COLO829 (cell line): ENCODE measurements around the gene ITGB5.
A peak's percentile ranks its signal among the peaks of the same experiment; 100 is the strongest.

ENCODE experiments used
- DNase-seq: peaks from one replicate; pipeline ENCODE4 v3.0.0; 2012; ENCODE audit warnings: low spot score

Gene ITGB5

GRCh38 chr3:124887177-124887931 is at the start of gene ITGB5:
Gene ITGB5 (minus strand): TSS chr3:124887365. CDS start chr3:124887000, 365 bp downstream.
- no peak for DNase-seq

- no peak for DNase-seq
Observed at GRCh38 chr3:124935794-124936542, 48.8 kb upstream of the ITGB5 start.

GRCh38 chr3:124935264-124935663 is 48.1 kb upstream of the ITGB5 start:
- no peak for DNase-seq

- no peak for DNase-seq
Observed at GRCh38 chr3:124934577-124934976, 47.4 kb upstream of the ITGB5 start, which contains the start of gene MUC13. Gene MUC13 (minus strand): TSS chr3:124934751. CDS start chr3:124934712, 39 bp downstream.

GRCh38 chr3:124928333-124929202 is 41.4 kb upstream of the ITGB5 start:
- peak; percentile 57 for DNase-seq

- no peak for DNase-seq
Observed at GRCh38 chr3:124927574-124928045, 40.4 kb upstream of the ITGB5 start.

- no peak for DNase-seq
Observed at GRCh38 chr3:124926426-124927101, 39.4 kb upstream of the ITGB5 start.

- DNase-seq: no peak
Observed at GRCh38 chr3:124924741-124925140, 37.6 kb upstream of the ITGB5 start.

GRCh38 chr3:124923833-124924232 is 36.7 kb upstream of the ITGB5 start:
- DNase-seq: no peak

GRCh38 chr3:124920718-124921117 is 33.6 kb upstream of the ITGB5 start:
- no peak for DNase-seq

- DNase-seq: peak; percentile 60
Observed at GRCh38 chr3:124919756-124920155, 32.6 kb upstream of the ITGB5 start.

- no peak for DNase-seq
Observed at GRCh38 chr3:124918524-124918923, 31.4 kb upstream of the ITGB5 start.

GRCh38 chr3:124916837-124917409 is 29.8 kb upstream of the ITGB5 start:
- DNase-seq: no peak

- no peak for DNase-seq
Observed at GRCh38 chr3:124915254-124915653, 28.1 kb upstream of the ITGB5 start.

GRCh38 chr3:124907957-124908356 is 20.8 kb upstream of the ITGB5 start:
- DNase-seq: no peak

GRCh38 chr3:124904835-124905492 is 17.8 kb upstream of the ITGB5 start:
- DNase-seq: no peak

- DNase-seq: no peak
Observed at GRCh38 chr3:124903896-124904834, 17.0 kb upstream of the ITGB5 start.

- DNase-seq: no peak
Observed at GRCh38 chr3:124896824-124897526, 9.8 kb upstream of the ITGB5 start.

GRCh38 chr3:124895756-124896155 is 8.6 kb upstream of the ITGB5 start:
- no peak for DNase-seq
